Stimulated activated naive CD4-positive, alpha-beta T cell (primary cell): ENCODE results near the gene TWF2.

Source experiments
- DNase-seq, 6 experiments: peaks; one replicate each; lab custom pipeline; 2025; lab: John Stamatoyannopoulos, UW

TWF2 gene

DNA sequence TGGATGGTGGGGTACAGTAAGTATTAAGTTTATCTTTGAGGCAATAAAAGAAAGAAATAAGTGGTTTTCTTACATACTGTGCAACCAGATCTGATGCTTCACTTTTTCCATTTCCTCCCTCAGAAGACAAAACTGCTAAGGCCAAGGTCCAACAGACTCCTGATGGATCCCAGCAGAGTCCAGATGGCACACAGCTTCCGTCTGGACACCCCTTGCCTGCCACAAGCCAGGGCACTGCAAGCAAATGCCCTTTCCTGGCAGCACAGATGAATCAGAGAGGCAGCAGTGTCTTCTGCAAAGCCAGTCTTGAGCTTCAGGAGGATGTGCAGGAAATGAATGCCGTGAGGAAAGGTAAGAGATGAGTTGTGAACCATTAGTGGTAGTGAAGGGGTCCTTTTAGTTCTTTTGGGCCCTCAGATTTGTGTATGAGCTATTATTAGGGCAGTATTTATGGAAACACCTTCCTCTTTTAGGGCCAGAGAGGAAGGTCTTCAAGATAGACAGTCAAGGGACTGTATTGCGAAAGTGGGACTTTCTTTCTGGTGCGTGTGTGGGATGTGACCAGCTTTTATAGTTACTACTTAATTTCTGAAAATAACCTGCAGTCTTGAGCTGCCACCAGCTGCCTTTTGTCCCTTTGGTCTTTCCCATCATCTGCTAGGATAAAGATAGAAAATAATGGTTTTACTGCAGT, 36.4 kb downstream of the TWF2 start:
- no peak for DNase-seq

DNA sequence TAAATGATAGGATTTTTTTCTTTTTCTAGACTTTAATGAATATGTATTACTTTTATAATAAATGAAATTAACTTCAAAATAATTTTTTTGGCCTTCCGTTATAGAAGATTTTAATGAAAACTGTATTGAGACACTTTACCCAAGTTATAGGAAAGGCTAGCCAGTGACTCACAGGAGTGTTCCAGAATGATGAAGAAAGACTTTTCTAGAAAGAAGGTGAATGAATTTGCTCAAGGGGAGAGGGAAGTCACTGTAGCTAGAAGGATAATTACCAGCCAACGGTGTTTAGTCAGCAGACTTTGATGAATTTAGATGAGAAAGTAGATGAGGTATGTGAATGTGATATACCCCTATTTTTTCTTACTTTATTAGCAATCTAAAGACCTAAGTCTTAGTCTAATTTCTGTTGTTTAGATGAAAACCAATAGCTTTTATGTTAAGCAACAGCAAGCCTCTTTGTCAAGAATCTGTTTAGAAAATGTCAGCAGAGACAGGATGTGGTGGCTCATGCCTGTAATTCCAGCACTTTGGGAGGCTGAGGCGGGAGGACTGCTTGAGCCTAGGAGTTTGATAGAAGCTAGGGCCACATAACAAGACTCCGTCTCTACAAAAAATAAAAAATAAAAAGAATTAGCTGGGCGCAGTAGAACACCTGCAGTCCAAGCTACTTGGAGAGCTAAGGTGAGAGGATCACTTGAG, 37.8 kb downstream of the TWF2 start:
- DNase-seq = no peak

DNA sequence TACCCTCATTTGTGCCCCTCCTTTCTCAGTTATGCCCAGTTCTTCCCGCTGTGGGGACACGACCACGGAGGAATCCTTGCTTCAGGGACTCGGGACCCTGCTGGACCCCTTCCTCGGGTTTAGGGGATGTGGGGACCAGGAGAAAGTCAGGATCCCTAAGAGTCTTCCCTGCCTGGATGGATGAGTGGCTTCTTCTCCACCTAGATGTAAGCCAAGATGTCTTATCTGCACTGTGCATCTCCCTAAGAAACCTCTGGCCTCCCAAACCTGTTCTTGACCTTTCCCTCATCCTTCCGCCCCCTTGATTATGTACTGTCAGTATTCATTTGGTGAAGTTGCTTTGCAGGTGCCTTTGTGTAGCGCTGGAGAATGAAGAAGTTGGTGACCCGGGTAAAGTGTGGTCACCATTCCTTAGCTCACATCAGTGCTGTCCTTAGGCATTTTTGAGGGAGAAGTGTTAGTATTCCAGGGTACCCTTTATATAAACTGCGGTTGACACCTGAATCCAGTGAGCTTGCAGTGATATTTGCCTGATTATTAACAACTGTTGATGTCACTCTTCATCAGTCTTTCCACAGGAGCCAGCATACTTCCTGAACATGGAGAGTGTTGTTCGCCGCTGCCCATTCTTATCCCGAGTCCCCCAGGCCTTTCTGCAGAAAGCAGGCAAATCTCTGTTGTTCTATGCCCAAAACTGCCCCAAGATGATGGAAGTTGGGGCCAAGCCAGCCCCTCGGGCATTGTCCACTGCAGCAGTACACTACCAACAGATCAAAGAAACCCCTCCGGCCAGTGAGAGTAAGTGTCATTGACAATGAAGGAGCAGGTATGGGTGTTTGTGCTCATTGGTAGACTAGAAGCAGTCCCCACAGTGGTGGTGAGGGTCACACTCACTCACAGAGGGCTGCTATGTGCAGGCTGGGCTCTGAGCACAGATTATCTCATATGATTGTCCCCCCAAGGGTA, 40.0 kb downstream of the TWF2 start:
- DNase-seq = peak in 1 of 6 experiments; percentile 22

DNA sequence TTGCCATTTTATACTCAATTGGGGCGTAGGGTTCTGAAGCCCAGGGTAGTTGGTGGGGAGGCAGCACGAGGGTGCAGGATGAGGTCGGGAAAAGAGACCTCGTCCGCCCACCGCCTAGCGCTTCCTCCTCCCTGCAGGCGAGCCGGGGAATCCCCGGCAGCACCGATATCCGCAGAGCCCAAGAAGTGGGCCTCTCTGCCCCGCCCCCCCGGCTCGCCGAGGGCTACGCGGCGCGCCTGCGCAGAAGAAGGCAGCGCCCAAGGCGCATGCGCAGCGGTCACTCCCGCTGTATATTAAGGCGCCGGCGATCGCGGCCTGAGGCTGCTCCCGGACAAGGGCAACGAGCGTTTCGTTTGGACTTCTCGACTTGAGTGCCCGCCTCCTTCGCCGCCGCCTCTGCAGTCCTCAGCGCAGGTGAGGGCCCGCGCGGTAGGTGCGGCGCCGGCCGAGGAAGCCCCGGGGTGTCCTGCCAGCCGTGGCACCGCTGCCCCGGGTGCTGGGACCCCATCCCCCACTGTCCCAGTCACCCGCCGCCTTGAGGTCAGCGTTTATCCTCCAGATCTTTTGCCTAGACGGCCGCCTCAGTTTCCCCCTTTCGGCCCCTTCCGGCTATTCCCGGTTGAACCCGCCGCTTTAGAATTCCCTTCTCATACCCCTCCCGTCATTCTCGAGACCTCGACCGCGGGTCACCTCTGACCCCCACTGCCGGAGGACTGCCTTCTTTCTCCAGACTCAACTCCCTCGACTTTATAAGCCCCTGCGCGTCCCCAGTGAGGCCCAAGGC, 40.9 kb downstream of the TWF2 start, which contains the start of gene ALAS1:
Gene ALAS1, plus strand, starts transcription at position 319 of the 784 bp plus-strand sequence. CDS start 1,082 bp downstream, outside the sequence.
- peak; percentile 86 to 94 (median 90) for DNase-seq

- DNase-seq = no peak
Observed at GRCh38 chr3:52197499-52197841, 41.5 kb downstream of the TWF2 start.

DNA sequence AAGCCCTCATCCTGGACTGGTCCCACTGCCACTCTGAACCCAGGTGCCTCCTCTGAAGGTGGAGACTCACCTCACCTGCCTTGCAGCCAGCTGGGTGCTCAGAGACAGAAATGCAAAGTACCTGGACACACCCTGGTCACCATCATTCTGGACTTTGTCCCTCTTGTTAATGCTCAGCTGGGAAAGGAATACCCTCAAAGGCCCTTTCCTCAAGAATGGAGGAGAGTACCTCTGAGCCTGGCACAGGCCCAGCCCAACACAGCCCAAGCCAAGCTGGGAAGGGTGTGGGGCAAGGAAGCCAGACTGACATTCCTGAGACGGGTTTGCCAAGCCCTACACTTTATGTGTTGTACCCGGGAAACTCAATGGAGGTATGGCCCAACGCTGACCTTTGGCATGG, 42.0 kb downstream of the TWF2 start:
- DNase-seq = no peak

DNA sequence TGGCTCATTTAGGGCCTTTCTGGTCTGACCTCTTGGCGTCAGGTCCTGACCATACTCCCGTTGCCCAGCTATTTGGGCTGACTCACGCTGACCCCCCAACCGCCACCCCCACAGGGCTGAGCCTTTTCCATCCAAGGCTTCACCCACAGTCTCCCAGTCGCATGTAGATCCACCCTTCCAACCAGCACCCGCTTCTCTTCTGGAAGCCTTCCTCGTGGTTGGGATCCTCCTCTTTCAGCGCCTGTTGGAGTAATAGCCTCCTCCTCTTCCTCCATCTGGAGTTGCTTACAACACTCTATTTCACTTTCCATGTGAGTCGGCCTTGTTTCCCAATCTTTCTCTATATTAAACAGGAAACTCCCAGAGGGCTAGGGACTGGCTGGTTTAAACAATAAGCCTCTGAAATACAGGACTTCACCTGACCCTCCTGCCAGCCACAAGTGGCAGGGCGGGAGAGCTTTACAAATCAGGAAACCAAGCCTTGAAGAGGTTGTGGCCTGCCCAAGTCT, 43.1 kb downstream of the TWF2 start:
- DNase-seq = no peak

GRCh38 chr3:52195291-52195597, 43.7 kb downstream of the TWF2 start:
- no peak for DNase-seq

DNA sequence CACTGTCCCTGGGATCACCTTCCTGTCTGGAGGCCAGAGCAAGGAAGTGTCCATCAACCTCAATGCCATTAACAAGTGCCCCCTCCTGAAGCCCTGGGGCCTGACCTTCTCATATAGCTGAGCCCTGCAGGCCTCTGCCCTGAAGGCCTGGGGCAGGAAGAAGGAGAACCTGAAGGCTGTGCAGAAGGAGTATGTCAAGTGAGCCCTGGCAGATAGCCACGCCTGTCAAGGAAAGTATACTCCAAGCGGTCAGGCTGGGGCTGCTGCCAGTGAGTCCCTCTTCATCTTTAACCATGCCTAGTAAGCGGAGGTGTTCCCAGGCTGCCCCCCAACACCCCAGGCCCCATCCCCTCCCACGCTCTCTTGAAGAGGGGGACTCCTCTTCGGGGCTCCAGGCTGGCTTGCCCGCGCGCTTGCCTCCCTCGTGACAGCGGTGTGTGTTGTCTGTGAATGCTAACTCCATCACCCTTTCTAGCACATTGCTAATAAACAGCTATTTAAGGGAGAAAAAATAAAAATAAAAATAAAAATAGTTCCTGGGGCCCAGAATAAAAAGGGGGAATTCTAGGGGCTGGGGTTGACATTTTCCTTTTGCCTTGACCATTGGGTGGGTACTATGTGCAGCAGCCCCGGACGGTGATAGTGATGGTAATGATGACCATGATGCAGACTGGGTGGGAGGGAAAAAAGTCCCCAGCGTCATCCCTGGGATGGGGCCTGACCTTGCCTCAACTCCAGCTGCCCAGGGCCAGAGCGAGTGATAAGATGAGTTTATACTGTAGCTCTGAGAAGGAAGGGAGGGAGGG, 44.3 kb downstream of the TWF2 start:
- no peak for DNase-seq

DNA sequence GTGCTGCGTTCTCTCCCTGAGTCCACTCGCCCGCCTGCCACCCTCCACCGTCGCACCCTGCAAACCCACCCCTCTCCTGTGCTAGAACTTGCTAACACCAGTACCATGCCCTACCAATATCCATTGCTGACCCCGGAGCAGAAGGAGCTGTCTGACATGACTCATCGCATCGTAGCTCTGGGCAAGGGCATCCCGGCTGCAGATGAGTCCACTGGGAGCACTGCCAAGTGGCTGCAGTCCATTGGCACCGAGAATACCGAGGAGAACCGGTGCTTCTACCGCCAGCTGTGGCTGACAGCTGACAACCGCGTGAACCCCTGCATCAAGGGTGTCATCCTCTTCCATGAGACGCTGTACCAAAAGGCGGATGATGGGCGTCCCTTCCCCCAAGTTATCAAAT, 45.9 kb downstream of the TWF2 start:
- no peak for DNase-seq

- DNase-seq = no peak
Observed at GRCh38 chr3:52191663-52192062, 47.3 kb downstream of the TWF2 start.

GRCh38 chr3:52190294-52191074, 48.5 kb downstream of the TWF2 start:
- DNase-seq = no peak

GRCh38 chr3:52188556-52188955, 50.4 kb downstream of the TWF2 start:
- no peak for DNase-seq

DNA sequence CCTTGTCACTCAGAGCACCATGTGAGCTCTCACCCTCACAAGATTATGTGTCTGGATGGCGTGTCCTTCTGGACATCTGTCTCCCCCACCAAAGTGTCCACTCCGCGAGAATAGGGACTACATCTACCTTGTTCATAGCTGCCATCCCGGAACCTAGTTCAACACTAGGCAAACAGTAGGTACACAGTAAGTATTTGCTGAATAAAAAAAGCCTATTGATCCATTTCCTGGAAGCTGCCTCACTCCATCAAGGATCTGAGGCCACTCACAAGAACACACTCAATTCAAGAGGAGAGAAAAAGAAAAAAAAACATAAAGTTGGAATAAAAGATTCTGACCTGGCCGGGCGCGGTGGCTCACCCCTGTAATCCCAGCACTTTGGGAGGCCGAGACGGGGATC, 52.2 kb downstream of the TWF2 start:
- DNase-seq = no peak

DNA sequence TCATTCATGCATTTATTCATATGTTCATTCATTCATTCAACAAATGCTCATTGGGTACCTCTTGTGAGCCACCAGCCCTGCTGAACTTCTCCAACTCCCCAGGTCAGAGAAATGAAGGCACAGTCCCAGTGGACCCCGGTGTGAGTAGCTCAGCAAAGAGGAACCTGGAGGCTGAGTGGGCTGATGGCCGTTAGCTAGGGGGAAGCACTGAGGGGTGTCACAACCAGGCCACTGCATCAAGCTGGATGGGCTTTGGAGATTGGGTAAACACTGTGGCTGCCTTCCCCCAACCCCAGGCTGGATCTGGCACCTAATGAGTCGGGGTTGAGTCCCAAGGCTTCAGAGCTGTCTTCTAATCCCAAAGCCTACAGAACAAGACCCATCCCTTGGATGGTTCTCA, 53.1 kb downstream of the TWF2 start:
- DNase-seq = no peak

GRCh38 chr3:52185311-52185710, 53.6 kb downstream of the TWF2 start:
- DNase-seq = no peak

- DNase-seq = no peak
Observed at GRCh38 chr3:52184690-52185089, 54.3 kb downstream of the TWF2 start.

- no peak for DNase-seq
Observed at GRCh38 chr3:52183786-52184445, 55.0 kb downstream of the TWF2 start.

DNA sequence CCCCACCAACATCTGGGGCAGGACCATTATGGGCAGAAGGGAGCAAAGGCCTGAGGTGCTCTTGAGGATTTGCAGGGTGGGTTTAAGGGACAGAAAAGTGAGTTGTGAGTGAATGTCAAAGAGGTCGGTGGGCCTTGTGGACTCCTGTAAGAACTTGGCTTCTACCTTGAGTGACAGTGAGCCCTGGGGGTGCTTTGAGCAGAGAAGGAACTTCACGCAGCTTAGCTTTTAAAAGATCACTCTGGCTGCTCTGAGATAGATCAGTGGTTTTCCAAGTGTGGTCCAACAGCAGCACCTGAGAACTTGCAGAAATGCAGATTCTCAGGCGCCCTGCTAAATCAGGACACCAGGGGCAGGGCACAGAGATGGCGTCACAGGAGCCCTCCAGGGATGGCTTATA, 56.3 kb downstream of the TWF2 start:
- DNase-seq = no peak

GRCh38 chr3:52182196-52182595, 56.8 kb downstream of the TWF2 start:
- DNase-seq = no peak
